SK-N-SH treated with all-trans-retinoic acid at 6 μM for 48 hours (cell line): ENCODE measurements around the gene MTMR6.

ENCODE experiments used
- ATAC-seq: fragments of 200-7000 bp; cut with Tn5 transposase; 3 replicates; pipeline ENCODE4 v1.9.1; 2020; ENCODE audit warnings: mild to moderate bottlenecking, moderate library complexity
- ARNTL ChIP-seq: fragments of 450-650 bp; formaldehyde crosslinking; IDR thresholded peaks from 2 replicates; pipeline ENCODE4 v1.5.0; 2020; ENCODE audit warnings: low read depth, mild to moderate bottlenecking, moderate library complexity, borderline replicate concordance
- BACH2 ChIP-seq: fragments of 250-450 bp; sonication (Bioruptor Pico); IDR thresholded peaks from 2 replicates; pipeline ENCODE4 v1.9.0; 2021; ENCODE audit warnings: mild to moderate bottlenecking, borderline replicate concordance
- CREB5 ChIP-seq: fragments of 250-450 bp; sonication (Bioruptor Pico); IDR thresholded peaks from 2 replicates; pipeline ENCODE4 v1.5.1; 2020; ENCODE audit warnings: low read depth, mild to moderate bottlenecking, moderate library complexity
- ESRRG ChIP-seq: fragments of 250-450 bp; sonication (Bioruptor Pico); IDR thresholded peaks from 2 replicates; pipeline ENCODE4 v1.6.1; 2021; ENCODE audit warnings: mild to moderate bottlenecking
- GLIS3 ChIP-seq: fragments of 250-450 bp; sonication (Bioruptor Pico); IDR thresholded peaks from 2 replicates; pipeline ENCODE4 v1.5.0; 2020; ENCODE audit warnings: mild to moderate bottlenecking, moderate library complexity
- ISL1 ChIP-seq: fragments of 250-450 bp; sonication (Bioruptor Pico); IDR thresholded peaks from 2 replicates; pipeline ENCODE4 v2.1.2; 2022; ENCODE audit warnings: mild to moderate bottlenecking, moderate library complexity
- OSR1 ChIP-seq: fragments of 250-450 bp; sonication (Bioruptor Pico); IDR thresholded peaks from 2 replicates; pipeline ENCODE4 v1.8.0; 2022; ENCODE audit warnings: moderate library complexity, mild to moderate bottlenecking, inconsistent platforms
- PPARA ChIP-seq: fragments of 250-450 bp; sonication (Bioruptor Pico); IDR thresholded peaks from 2 replicates; pipeline ENCODE4 v1.5.0; 2020; ENCODE audit warnings: mild to moderate bottlenecking, borderline replicate concordance
- RARB ChIP-seq: fragments of 250-450 bp; sonication (Bioruptor Pico); IDR thresholded peaks from 2 replicates; pipeline ENCODE4 v1.8.0; 2021; ENCODE audit warnings: mild to moderate bottlenecking, moderate library complexity
- SNAI2 ChIP-seq: fragments of 250-450 bp; sonication (Bioruptor Pico); IDR thresholded peaks from 2 replicates; pipeline ENCODE4 v1.5.0; 2020; ENCODE audit warnings: mild to moderate bottlenecking, moderate library complexity
- TCF4 ChIP-seq: fragments of 250-450 bp; sonication (Bioruptor Pico); IDR thresholded peaks from 2 replicates; pipeline ENCODE4 v1.8.0; 2021; ENCODE audit warnings: mild to moderate bottlenecking, moderate library complexity, borderline replicate concordance
- TOX ChIP-seq: fragments of 250-450 bp; sonication (Bioruptor Pico); IDR thresholded peaks from 2 replicates; pipeline ENCODE4 v1.8.0; 2021; ENCODE audit warnings: mild to moderate bottlenecking, moderate library complexity, borderline replicate concordance
- ZFP3 ChIP-seq: fragments of 250-450 bp; sonication (Bioruptor Pico); IDR thresholded peaks from 2 replicates; pipeline ENCODE4 v1.5.0; 2020; ENCODE audit warnings: mild to moderate bottlenecking, moderate library complexity
- ZFP30 ChIP-seq: fragments of 450-650 bp; formaldehyde crosslinking; IDR thresholded peaks from 2 replicates; pipeline ENCODE4 v1.5.0; 2022; ENCODE audit warnings: mild to moderate bottlenecking, moderate library complexity
- ZNF565 ChIP-seq: fragments of 450-650 bp; formaldehyde crosslinking; conservative IDR thresholded peaks from 2 replicates; pipeline ENCODE4 v1.5.0; 2020; ENCODE audit warnings: low read depth, mild to moderate bottlenecking, moderate library complexity
- ZNF70 ChIP-seq: fragments of 450-650 bp; formaldehyde crosslinking; IDR thresholded peaks from 2 replicates; pipeline ENCODE4 v1.5.0; 2020; ENCODE audit warnings: mild to moderate bottlenecking, moderate library complexity
- ZNF8 ChIP-seq: fragments of 450-650 bp; formaldehyde crosslinking; IDR thresholded peaks from 2 replicates; pipeline ENCODE4 v1.5.0; 2020; ENCODE audit warnings: mild to moderate bottlenecking, moderate library complexity
- TF ChIP-seq, protein P1 (sequence below): fragments of 250-450 bp; sonication (Bioruptor Pico); IDR thresholded peaks from 2 replicates; pipeline ENCODE4 v1.8.0; 2020; ENCODE audit warnings: mild to moderate bottlenecking, moderate library complexity, borderline replicate concordance
- TF ChIP-seq, protein P2 (sequence below): fragments of 250-450 bp; sonication (Bioruptor Pico); IDR thresholded peaks from 2 replicates; pipeline ENCODE4 v1.8.0; 2021; ENCODE audit warnings: low read depth, mild to moderate bottlenecking, moderate library complexity, borderline replicate concordance
- TF ChIP-seq, protein P3 (sequence below): fragments of 250-450 bp; sonication (Bioruptor Pico); IDR thresholded peaks from 2 replicates; pipeline ENCODE4 v1.5.1; 2021; ENCODE audit warnings: mild to moderate bottlenecking, moderate library complexity

Gene MTMR6

GRCh38 chr13:25300861-25301346 lies 13.6 kb upstream of the MTMR6 start:
- no peak for TF ChIP-seq RARB
- no peak for TF ChIP-seq ZNF70 (CRISPR knock-in tag)
- TF ChIP-seq ESRRG (CRISPR knock-in tag): no peak
- TF ChIP-seq SNAI2 (CRISPR knock-in tag): no peak
- TF ChIP-seq, protein P1, sequence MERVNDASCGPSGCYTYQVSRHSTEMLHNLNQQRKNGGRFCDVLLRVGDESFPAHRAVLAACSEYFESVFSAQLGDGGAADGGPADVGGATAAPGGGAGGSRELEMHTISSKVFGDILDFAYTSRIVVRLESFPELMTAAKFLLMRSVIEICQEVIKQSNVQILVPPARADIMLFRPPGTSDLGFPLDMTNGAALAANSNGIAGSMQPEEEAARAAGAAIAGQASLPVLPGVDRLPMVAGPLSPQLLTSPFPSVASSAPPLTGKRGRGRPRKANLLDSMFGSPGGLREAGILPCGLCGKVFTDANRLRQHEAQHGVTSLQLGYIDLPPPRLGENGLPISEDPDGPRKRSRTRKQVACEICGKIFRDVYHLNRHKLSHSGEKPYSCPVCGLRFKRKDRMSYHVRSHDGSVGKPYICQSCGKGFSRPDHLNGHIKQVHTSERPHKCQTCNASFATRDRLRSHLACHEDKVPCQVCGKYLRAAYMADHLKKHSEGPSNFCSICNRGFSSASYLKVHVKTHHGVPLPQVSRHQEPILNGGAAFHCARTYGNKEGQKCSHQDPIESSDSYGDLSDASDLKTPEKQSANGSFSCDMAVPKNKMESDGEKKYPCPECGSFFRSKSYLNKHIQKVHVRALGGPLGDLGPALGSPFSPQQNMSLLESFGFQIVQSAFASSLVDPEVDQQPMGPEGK (CRISPR knock-in tag): no peak
- TF ChIP-seq, protein P2, sequence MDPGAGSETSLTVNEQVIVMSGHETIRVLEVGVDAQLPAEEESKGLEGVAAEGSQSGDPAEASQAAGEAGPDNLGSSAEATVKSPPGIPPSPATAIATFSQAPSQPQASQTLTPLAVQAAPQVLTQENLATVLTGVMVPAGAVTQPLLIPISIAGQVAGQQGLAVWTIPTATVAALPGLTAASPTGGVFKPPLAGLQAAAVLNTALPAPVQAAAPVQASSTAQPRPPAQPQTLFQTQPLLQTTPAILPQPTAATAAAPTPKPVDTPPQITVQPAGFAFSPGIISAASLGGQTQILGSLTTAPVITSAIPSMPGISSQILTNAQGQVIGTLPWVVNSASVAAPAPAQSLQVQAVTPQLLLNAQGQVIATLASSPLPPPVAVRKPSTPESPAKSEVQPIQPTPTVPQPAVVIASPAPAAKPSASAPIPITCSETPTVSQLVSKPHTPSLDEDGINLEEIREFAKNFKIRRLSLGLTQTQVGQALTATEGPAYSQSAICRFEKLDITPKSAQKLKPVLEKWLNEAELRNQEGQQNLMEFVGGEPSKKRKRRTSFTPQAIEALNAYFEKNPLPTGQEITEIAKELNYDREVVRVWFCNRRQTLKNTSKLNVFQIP (CRISPR knock-in tag): no peak
- no peak for TF ChIP-seq ZFP30 (CRISPR knock-in tag)
- TF ChIP-seq ZNF8 (CRISPR knock-in tag): no peak
- peak; percentile 3; the same call in 2 of the 3 replicates for ATAC-seq

DNA sequence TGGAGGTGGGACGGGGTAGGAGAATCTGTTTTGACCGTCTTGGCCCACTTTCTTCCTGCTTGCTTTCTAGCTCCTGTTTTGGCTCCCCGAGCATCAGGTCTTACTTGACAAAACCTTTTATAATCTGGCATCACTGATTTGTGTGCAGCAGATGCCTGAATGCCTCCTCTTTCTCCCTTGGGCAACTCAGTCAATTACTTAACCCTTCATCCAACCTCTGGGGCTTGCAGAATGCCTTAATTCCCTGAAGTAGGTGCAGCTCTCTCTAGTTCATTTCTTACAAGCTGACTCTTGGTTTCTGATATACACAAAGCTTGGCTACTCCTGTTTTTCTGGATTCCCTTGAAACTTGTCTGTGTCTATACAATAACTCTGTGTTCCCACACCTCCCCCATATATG lies 8.4 kb upstream of the MTMR6 start:
- ATAC-seq: no peak

DNA sequence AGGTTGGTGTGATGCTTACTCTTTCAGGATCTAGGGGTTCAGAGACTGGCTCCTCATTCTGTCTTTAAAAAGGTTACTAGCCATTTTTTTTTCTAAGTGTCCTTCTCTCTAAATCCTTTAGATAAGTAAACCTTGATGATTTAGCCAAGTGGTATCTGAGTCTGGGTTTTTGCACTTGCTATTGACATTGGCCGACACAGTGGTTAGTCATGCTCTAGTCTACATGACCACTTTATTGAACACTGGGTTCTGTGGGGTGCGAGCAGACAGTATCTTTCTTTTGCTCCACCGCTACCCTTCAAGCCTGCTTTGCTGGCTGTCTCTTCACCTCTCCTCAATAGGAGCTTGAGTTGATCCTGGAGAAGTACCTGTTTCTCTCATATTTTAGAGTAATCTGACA lies 7.9 kb upstream of the MTMR6 start:
- TF ChIP-seq PPARA (CRISPR knock-in tag) (no peak), TCF4 (no peak), ZFP3 (CRISPR knock-in tag) (no peak), ARNTL (CRISPR knock-in tag) (no peak), ZFP30 (CRISPR knock-in tag) (no peak), RARB (no peak), BACH2 (CRISPR knock-in tag) (no peak), GLIS3 (CRISPR knock-in tag) (no peak)
- no peak for ATAC-seq

More for the DNA sequence above, 8.4 kb upstream of the MTMR6 start:
- TF ChIP-seq, protein P3, sequence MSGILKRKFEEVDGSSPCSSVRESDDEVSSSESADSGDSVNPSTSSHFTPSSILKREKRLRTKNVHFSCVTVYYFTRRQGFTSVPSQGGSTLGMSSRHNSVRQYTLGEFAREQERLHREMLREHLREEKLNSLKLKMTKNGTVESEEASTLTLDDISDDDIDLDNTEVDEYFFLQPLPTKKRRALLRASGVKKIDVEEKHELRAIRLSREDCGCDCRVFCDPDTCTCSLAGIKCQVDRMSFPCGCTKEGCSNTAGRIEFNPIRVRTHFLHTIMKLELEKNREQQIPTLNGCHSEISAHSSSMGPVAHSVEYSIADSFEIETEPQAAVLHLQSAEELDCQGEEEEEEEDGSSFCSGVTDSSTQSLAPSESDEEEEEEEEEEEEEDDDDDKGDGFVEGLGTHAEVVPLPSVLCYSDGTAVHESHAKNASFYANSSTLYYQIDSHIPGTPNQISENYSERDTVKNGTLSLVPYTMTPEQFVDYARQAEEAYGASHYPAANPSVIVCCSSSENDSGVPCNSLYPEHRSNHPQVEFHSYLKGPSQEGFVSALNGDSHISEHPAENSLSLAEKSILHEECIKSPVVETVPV (CRISPR knock-in tag): no peak
- no peak for TF ChIP-seq TCF4
- TF ChIP-seq TOX (CRISPR knock-in tag): no peak
- no peak for TF ChIP-seq PPARA (CRISPR knock-in tag)
- no peak for TF ChIP-seq ZNF8 (CRISPR knock-in tag)
- no peak for TF ChIP-seq CREB5 (CRISPR knock-in tag)

GRCh38 chr13:25292301-25292700 lies 5.0 kb upstream of the MTMR6 start:
- ATAC-seq: peak; percentile 57

More at GRCh38 chr13:25292301-25292700, 5.0 kb upstream of the MTMR6 start:
- TF ChIP-seq TOX (CRISPR knock-in tag) (no peak), ZNF565 (CRISPR knock-in tag) (no peak), CREB5 (CRISPR knock-in tag) (no peak), GLIS3 (CRISPR knock-in tag) (no peak), TCF4 (no peak), ISL1 (CRISPR knock-in tag) (no peak), ESRRG (CRISPR knock-in tag) (no peak), OSR1 (CRISPR knock-in tag) (no peak), PPARA (CRISPR knock-in tag) (no peak), SNAI2 (CRISPR knock-in tag) (no peak), ZFP30 (CRISPR knock-in tag) (no peak)
- TF ChIP-seq, protein P2 (CRISPR knock-in tag): no peak
- TF ChIP-seq, protein P3 (CRISPR knock-in tag): no peak
- TF ChIP-seq, all 23 proteins: peak for 0
